ENCODE results near the gene NCAPH2. TPM values are rescaled to one million over a fixed set of nuclear protein-coding genes. Genes with fewer than 3 reads are reported as not detected.
A peak's percentile ranks its signal among the peaks of the same experiment; 100 is the strongest.

NCAPH2 gene
- total and polyA plus RNA-seq, 2 of the 13 experiments (the other 11 are each of a cell fraction or from before 2014, with no cell fraction given): 28.1 to 64.4 TPM

DNA sequence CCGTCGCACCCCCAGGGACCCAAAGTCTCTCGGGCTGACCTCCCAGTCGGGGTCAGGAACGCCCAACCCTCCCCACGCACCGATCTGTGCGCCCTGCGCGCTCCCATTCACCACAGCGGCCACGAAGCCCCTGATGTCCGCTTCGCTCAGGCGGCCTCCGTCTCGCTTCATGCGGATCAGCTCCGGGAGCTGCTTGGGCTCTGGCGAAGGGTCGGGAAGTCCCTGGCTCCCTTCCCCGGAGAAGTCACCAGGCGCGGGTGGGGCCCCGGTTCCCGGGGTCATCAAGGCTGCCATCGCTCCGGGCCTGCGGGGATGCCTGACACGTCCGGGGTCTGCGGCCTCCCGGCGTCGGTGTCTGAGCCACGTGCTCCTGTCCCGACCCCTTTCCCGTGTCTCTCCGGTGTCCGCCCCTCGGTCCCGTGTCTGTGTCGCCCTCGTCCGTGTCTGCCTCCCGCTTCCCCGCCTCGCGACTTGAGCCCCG lies 21.4 kb downstream of the NCAPH2 start (continued):
- TF ChIP-seq, protein P1, sequence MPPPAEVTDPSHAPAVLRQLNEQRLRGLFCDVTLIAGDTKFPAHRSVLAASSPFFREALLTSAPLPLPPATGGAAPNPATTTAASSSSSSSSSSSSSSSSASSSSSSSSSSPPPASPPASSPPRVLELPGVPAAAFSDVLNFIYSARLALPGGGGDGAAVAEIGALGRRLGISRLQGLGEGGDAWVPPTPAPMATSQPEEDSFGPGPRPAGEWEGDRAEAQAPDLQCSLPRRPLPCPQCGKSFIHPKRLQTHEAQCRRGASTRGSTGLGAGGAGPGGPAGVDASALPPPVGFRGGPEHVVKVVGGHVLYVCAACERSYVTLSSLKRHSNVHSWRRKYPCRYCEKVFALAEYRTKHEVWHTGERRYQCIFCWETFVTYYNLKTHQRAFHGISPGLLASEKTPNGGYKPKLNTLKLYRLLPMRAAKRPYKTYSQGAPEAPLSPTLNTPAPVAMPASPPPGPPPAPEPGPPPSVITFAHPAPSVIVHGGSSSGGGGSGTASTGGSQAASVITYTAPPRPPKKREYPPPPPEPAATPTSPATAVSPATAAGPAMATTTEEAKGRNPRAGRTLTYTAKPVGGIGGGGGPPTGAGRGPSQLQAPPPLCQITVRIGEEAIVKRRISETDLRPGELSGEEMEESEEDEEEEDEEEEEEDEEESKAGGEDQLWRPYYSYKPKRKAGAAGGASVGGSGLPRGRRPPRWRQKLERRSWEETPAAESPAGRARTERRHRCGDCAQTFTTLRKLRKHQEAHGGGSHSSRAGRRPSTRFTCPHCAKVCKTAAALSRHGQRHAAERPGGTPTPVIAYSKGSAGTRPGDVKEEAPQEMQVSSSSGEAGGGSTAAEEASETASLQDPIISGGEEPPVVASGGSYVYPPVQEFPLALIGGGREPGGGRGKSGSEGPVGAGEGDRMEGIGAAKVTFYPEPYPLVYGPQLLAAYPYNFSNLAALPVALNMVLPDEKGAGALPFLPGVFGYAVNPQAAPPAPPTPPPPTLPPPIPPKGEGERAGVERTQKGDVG (CRISPR knock-in tag; IDR thresholded peaks at IDR 0.05; ENCODE audit: borderline replicate concordance): peak; percentile 42; the same call in 1 of the 2 replicates
- TF ChIP-seq, protein P2, sequence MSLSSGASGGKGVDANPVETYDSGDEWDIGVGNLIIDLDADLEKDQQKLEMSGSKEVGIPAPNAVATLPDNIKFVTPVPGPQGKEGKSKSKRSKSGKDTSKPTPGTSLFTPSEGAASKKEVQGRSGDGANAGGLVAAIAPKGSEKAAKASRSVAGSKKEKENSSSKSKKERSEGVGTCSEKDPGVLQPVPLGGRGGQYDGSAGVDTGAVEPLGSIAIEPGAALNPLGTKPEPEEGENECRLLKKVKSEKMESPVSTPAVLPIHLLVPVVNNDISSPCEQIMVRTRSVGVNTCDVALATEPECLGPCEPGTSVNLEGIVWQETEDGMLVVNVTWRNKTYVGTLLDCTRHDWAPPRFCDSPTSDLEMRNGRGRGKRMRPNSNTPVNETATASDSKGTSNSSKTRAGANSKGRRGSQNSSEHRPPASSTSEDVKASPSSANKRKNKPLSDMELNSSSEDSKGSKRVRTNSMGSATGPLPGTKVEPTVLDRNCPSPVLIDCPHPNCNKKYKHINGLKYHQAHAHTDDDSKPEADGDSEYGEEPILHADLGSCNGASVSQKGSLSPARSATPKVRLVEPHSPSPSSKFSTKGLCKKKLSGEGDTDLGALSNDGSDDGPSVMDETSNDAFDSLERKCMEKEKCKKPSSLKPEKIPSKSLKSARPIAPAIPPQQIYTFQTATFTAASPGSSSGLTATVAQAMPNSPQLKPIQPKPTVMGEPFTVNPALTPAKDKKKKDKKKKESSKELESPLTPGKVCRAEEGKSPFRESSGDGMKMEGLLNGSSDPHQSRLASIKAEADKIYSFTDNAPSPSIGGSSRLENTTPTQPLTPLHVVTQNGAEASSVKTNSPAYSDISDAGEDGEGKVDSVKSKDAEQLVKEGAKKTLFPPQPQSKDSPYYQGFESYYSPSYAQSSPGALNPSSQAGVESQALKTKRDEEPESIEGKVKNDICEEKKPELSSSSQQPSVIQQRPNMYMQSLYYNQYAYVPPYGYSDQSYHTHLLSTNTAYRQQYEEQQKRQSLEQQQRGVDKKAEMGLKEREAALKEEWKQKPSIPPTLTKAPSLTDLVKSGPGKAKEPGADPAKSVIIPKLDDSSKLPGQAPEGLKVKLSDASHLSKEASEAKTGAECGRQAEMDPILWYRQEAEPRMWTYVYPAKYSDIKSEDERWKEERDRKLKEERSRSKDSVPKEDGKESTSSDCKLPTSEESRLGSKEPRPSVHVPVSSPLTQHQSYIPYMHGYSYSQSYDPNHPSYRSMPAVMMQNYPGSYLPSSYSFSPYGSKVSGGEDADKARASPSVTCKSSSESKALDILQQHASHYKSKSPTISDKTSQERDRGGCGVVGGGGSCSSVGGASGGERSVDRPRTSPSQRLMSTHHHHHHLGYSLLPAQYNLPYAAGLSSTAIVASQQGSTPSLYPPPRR (CRISPR knock-in tag; IDR thresholded peaks at IDR 0.05; ENCODE audit: borderline replicate concordance): no peak
- TF ChIP-seq ZNF235 (CRISPR knock-in tag; IDR thresholded peaks at IDR 0.05; ENCODE audit: borderline replicate concordance): peak; percentile 28; the same call in 1 of the 2 replicates
- no peak for TF ChIP-seq REPIN1 (CRISPR knock-in tag; IDR thresholded peaks at IDR 0.05; ENCODE audit: borderline replicate concordance, low read depth)
- TF ChIP-seq HOXA3 (CRISPR knock-in tag; IDR thresholded peaks at IDR 0.05): peak; percentile 7; the same call in 1 of the 2 replicates
- TF ChIP-seq, protein P3, sequence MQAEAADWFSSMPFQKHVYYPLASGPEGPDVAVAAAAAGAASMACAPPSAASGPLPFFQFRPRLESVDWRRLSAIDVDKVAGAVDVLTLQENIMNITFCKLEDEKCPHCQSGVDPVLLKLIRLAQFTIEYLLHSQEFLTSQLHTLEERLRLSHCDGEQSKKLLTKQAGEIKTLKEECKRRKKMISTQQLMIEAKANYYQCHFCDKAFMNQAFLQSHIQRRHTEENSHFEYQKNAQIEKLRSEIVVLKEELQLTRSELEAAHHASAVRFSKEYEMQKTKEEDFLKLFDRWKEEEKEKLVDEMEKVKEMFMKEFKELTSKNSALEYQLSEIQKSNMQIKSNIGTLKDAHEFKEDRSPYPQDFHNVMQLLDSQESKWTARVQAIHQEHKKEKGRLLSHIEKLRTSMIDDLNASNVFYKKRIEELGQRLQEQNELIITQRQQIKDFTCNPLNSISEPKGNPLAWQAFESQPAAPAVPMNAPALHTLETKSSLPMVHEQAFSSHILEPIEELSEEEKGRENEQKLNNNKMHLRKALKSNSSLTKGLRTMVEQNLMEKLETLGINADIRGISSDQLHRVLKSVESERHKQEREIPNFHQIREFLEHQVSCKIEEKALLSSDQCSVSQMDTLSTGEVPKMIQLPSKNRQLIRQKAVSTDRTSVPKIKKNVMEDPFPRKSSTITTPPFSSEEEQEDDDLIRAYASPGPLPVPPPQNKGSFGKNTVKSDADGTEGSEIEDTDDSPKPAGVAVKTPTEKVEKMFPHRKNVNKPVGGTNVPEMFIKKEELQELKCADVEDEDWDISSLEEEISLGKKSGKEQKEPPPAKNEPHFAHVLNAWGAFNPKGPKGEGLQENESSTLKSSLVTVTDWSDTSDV (CRISPR knock-in tag; IDR thresholded peaks at IDR 0.05): 0 out of 2 replicates have a peak, but pooled peaks have one; percentile 12
- TF ChIP-seq AGO2 (optimal IDR thresholded peaks at IDR 0.05; ENCODE audit: low read depth, low read length): peak; percentile 95
- no peak for TF ChIP-seq MED13 (CRISPR knock-in tag; IDR thresholded peaks at IDR 0.05)
- TF ChIP-seq, protein P4, sequence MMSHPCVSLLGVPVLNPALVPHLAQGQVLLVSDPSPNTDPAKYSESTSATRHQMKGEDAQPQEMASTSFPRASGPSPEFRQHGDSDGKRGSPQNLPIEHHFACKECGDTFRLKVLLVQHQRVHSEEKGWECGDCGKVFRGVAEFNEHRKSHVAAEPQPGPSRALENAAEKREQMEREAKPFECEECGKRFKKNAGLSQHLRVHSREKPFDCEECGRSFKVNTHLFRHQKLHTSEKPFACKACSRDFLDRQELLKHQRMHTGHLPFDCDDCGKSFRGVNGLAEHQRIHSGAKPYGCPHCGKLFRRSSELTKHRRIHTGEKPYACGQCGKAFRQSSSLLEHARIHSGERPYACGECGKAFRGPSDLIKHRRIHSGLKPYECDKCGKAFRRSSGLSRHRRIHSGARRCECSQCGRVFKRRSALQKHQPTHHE (CRISPR knock-in tag; IDR thresholded peaks at IDR 0.05; ENCODE audit: borderline replicate concordance): peak; percentile 53; the same call in 1 of the 2 replicates
- no peak for TF ChIP-seq ZNF562 (CRISPR knock-in tag; IDR thresholded peaks at IDR 0.05; ENCODE audit: borderline replicate concordance)
- TF ChIP-seq ZNF484 (CRISPR knock-in tag; IDR thresholded peaks at IDR 0.05; ENCODE audit: borderline replicate concordance, low read depth): no peak
- TF ChIP-seq ZNF292 (CRISPR knock-in tag; IDR thresholded peaks at IDR 0.05; ENCODE audit: borderline replicate concordance, low read depth): 0 out of 2 replicates have a peak, but pooled peaks have one; percentile 18
- TF ChIP-seq, protein P5, sequence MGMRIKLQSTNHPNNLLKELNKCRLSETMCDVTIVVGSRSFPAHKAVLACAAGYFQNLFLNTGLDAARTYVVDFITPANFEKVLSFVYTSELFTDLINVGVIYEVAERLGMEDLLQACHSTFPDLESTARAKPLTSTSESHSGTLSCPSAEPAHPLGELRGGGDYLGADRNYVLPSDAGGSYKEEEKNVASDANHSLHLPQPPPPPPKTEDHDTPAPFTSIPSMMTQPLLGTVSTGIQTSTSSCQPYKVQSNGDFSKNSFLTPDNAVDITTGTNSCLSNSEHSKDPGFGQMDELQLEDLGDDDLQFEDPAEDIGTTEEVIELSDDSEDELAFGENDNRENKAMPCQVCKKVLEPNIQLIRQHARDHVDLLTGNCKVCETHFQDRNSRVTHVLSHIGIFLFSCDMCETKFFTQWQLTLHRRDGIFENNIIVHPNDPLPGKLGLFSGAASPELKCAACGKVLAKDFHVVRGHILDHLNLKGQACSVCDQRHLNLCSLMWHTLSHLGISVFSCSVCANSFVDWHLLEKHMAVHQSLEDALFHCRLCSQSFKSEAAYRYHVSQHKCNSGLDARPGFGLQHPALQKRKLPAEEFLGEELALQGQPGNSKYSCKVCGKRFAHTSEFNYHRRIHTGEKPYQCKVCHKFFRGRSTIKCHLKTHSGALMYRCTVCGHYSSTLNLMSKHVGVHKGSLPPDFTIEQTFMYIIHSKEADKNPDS (CRISPR knock-in tag; IDR thresholded peaks at IDR 0.05): no peak

All from HepG2 (cell line).